ENCODE data around the gene FLNA. TPM values are rescaled to one million over a fixed set of nuclear protein-coding genes. Genes with fewer than 3 reads are reported as not detected.
A peak's percentile ranks its signal among the peaks of the same experiment; 100 is the strongest.
"Not testable (repeated sequence)": the region's sequence is repeated elsewhere in the genome, so short reads cannot be mapped to it uniquely, and the experiment has no call there.

FLNA gene
- total RNA-seq, 3 donors from 2014 or later, result 164 to 4,590 (median 513) TPM

DNA sequence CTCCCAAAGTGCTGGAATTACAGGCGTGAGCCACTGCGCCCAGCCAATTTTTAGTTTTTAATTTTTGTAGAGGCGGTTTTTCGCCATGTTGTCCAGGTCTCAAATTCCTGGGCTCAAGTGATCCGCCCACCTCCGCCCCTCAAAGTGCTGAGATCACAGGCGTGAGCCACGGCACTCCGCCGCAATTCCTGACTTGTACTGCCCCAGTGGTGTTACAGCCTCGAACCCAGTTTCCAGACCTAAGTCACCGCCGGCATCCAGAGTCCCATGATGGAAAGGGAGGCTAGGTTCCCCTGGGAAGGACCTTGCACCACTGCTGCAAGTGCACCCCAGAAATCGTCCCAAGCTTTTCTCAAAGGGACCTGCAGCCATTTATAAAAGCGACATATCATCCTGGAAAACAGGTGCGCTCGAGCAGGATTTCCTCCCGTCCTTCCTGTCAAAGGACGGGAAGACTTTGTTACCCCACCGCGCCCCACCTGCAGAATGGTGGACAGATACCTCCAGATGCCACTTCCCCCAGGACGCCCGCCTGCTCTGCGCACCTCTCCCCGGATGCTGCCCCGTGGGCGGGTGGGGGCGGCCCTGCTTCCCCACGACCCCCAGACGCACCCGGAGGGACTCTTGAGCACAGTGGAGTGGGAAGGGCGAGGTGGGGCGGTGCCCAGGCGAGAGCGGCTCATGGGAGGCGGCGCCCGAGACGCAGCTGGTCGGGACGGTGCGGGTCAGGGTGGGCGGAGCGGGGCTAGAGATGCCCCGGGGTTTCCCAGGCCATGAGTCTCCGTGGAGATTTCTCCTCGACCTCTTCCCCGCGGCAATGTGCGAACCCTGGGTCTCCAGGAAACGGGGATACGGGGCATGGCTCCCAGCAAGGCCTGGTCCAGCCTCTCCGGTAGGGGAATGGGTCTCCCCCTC lies 22.8 kb upstream of the FLNA start:
- TF ChIP-seq, protein P1, sequence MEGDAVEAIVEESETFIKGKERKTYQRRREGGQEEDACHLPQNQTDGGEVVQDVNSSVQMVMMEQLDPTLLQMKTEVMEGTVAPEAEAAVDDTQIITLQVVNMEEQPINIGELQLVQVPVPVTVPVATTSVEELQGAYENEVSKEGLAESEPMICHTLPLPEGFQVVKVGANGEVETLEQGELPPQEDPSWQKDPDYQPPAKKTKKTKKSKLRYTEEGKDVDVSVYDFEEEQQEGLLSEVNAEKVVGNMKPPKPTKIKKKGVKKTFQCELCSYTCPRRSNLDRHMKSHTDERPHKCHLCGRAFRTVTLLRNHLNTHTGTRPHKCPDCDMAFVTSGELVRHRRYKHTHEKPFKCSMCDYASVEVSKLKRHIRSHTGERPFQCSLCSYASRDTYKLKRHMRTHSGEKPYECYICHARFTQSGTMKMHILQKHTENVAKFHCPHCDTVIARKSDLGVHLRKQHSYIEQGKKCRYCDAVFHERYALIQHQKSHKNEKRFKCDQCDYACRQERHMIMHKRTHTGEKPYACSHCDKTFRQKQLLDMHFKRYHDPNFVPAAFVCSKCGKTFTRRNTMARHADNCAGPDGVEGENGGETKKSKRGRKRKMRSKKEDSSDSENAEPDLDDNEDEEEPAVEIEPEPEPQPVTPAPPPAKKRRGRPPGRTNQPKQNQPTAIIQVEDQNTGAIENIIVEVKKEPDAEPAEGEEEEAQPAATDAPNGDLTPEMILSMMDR (IDR thresholded peaks at IDR 0.05), result no peak
- DNase-seq (peak; percentile 78 to 89 (median 86)), ATAC-seq (peak; percentile 80)
- no peaks in the 10 kb centered on the region for H3K9me3 ChIP-seq
- intact Hi-C loops (cut with DNase I, micrococcal nuclease), result no loop called here
- H3K4me3 ChIP-seq, result no peak overlapping the region
- no peaks in the 10 kb centered on the region for H3K36me3 ChIP-seq (ENCODE audit: low read depth)
- peaks cover 4% of the 10 kb centered on the region for H3K4me1 ChIP-seq (ENCODE audit: low read depth)

GRCh38 chrX:154396363-154396762 lies 21.9 kb upstream of the FLNA start:
- H3K4me1 ChIP-seq (ENCODE audit: low read depth); DNase-seq; H3K4me3 ChIP-seq; H3K9me3 ChIP-seq; intact Hi-C loops (cut with DNase I, micrococcal nuclease); H3K36me3 ChIP-seq (ENCODE audit: low read depth); ATAC-seq: not testable (repeated sequence)

DNA sequence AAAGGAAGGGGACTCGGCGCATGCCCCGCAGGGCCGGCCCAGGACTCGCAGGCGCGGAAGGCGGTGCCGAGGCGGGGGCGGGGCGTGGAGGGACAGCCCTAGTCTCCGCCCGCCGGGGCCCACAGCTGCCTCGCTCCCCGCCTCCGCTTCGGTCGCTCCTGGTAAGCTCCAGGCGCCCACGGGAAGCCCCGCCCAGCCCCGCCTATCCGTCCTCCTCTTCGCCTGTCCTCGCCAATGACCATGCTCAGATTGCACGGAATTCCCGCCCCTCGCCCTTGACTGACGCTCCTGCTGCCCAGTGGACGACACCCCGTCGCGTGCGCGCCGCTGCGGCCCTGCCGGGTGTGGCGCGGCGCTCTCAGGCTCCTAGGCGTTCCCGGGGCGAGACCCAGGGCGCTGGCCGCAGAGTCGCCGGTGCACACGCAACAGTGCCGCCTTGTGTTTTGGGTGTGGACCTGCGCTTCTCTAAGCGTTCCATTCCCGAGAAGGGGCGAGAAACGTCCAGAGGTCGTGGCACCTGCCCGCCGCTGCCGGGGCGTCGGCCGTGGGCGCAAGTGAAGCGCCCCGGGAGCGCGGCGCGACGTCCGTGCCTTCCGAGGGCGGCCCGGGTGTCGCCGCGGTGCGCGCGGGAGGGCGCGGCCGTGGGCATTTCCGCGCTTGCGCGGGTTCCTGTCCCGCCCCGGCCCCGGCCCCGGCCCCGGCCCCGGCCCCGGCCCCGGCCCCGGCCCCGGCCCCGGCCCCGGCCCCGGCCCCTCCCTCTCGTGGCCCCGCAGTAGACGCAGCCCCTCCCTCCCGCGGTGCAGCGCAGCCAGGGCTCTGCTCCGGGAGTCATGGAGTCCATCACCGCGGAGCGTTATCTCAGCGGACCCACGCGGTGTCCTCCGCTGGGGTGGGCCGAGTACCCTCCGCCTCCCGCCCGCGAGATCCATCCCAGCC lies 15.6 kb upstream of the FLNA start:
- H3K9me3 ChIP-seq; intact Hi-C loops (cut with DNase I, micrococcal nuclease); H3K36me3 ChIP-seq (ENCODE audit: low read depth); DNase-seq; H3K4me3 ChIP-seq; H3K4me1 ChIP-seq (ENCODE audit: low read depth): not testable (repeated sequence)
- peak; percentile 87 for ATAC-seq

DNA sequence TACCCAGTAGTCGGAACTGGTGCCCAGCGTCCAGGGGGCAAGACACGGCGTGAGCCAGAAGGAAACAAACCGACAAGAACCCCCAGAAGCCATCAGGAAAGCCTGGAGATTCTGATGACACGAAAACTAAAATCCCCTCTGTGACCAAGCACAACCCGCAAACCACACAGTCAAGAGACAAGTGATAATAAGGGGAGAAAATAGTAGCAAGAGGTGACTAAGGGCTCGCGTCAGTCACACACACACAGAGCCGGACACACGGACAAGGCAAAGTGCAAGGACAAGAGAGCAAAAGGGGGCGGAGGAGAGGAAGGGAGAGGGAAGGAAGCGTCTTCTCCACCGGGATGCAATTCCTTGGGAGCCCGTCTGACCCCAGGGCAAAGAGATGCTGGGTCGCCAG lies 14.2 kb upstream of the FLNA start:
- H3K9me3 ChIP-seq; H3K4me1 ChIP-seq (ENCODE audit: low read depth); DNase-seq; H3K4me3 ChIP-seq; ATAC-seq; H3K36me3 ChIP-seq (ENCODE audit: low read depth); intact Hi-C loops (cut with DNase I, micrococcal nuclease): not testable (repeated sequence)

DNA sequence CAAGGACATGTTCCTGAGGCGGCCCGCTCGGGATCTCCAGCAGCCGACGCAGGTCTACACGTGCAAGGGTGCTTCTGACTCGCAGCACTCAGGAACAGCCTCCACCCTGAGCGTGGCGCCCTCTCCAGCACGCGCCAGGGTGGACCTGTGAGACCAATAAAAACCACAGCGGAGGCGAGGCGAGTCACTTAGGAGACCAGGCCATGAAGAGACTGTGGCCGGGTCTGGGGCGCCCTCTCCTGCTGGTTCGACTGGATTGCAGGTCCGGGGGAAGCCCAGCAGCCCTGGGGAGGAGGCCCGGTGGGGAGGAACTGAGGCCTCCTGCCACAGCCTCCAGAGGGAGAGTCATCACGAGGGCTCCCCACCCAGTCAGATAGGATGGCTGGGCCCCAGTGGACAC lies 13.7 kb upstream of the FLNA start:
- not testable (repeated sequence) for DNase-seq; H3K36me3 ChIP-seq (ENCODE audit: low read depth)

GRCh38 chrX:154384284-154384892 lies 10.0 kb upstream of the FLNA start:
- intact Hi-C loops (cut with DNase I, micrococcal nuclease), result no loop called here
- no peaks in the 10 kb centered on the region for H3K4me1 ChIP-seq (ENCODE audit: low read depth)
- ATAC-seq, result no peak
- H3K9me3 ChIP-seq, result no peaks in the 10 kb centered on the region
- no peak for DNase-seq
- no peak overlapping the region for H3K4me3 ChIP-seq
- TF ChIP-seq, protein P1 (IDR thresholded peaks at IDR 0.05), result no peak
- no peaks in the 10 kb centered on the region for H3K36me3 ChIP-seq (ENCODE audit: low read depth)

More for the DNA sequence above, 13.7 kb upstream of the FLNA start:
- intact Hi-C loops (cut with DNase I, micrococcal nuclease); H3K4me3 ChIP-seq; H3K9me3 ChIP-seq; H3K4me1 ChIP-seq (ENCODE audit: low read depth): not testable (repeated sequence)
- peak; percentile 60 for ATAC-seq

GRCh38 chrX:154383359-154384283 lies 9.2 kb upstream of the FLNA start:
- TF ChIP-seq, protein P1 (IDR thresholded peaks at IDR 0.05), result no peak
- no peak for DNase-seq
- no peak for ATAC-seq
- no peaks in the 10 kb centered on the region for H3K9me3 ChIP-seq
- H3K36me3 ChIP-seq (ENCODE audit: low read depth), result no peaks in the 10 kb centered on the region
- no peaks in the 10 kb centered on the region for H3K4me1 ChIP-seq (ENCODE audit: low read depth)
- H3K4me3 ChIP-seq, result no peak overlapping the region
- intact Hi-C loops (cut with DNase I, micrococcal nuclease), result no loop called here
